ENCODE data around the gene CAPS. TPM values are rescaled to one million over a fixed set of nuclear protein-coding genes. Genes with fewer than 3 reads are reported as not detected.
"Not testable (repeated sequence)": the region's sequence is repeated elsewhere in the genome, so short reads cannot be mapped to it uniquely, and the experiment has no call there.

CAPS gene
- total RNA-seq, 1 donor from 2014 or later, result 4.1 TPM

DNA sequence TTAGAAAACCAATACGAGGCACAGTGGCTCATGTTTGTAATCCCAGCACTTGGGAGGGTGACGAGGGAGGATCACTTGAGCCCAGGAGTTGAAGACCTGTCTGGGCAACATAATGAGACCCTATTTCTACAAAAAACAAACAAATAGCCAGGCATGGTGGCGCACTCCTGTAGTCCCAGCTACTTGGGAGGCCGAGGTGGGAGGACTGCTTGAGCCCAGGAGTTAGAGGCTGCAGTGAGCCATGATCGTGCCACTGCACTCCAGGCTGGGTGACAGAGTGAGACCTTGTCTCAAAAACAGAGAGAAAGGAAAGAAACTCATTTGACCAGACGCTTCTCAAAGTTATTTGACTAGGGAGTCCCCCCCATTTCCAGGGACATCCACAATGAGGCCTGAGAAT is 49.2 kb downstream of the CAPS start:
- DNase-seq; intact Hi-C loops (cut with micrococcal nuclease); ATAC-seq: not testable (repeated sequence)

DNA sequence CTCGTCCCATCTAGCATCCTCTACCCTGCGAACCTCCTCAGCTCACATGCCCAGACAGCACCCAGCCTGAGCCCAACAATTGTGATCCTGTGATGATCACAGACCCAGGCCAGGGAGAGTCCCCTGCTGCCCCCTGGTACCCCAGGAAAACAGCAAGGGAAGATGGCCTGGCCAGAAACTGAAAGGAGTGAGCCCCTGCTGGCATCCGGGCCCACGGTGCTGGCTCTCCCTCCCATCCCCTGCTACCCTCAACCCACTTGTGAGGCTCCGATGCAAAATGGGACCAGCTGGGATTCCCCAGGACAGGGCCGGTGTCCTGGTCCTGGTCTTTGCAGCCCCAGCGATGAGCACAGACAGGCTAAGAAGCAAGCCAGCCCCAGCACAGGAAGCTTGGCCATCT is 49.8 kb downstream of the CAPS start:
- intact Hi-C loops (cut with micrococcal nuclease), result no loop called here
- no peak for DNase-seq
- ATAC-seq, result no peak

DNA sequence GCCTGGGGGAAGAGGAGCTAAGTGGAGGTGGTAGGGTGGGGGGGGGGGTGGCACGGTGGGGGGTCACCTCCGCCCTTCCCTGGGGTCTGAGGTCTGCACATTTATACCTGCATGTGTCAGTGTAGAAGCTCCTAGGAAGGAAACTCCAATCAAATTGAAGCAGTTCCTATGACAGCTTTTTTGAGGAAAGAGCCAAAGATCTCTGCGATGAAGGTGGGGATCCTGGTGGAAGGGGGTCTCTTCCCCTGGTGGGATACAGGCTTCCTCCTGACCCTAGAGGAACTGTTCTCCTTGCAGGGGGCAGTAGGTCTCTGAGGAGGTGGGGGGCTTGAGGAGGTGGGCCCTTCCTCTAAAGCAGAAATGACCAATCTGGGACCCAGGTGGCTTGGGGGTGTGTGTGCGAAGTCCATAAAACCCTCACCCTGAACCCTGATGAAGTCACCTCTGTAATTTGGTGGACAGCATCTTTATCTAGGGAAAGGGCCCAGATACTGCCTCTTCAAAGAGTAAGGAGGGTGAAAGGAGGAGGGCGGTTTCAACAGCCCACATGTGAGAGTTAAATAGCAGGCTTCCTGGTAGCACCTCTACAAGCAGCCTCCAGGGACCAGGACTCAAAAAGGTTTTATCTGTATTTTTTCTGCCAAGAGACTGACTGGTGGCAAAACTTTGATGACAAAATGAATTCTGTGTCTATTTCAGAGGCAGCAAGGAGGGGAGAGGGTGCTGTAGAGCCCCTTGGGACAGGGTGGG is 50.9 kb downstream of the CAPS start:
- no peak for ATAC-seq
- intact Hi-C loops (cut with micrococcal nuclease), result no loop called here
- DNase-seq, result no peak

Other genes starting within 250 kb of the CAPS start
- gene MICOS13, start 233.7 kb upstream of the CAPS start, total RNA-seq, result 167 TPM
- 5.5 TPM for gene HSD11B1L, start 233.2 kb upstream of the CAPS start, total RNA-seq
- gene RPL36, start 224.0 kb upstream of the CAPS start, total RNA-seq, result 401 TPM
- gene LONP1, start 194.1 kb upstream of the CAPS start, total RNA-seq, result 90.7 TPM
- gene CATSPERD, start 193.6 kb upstream of the CAPS start, total RNA-seq, result not detected
- gene PRR22, start 129.5 kb upstream of the CAPS start, total RNA-seq, result 0.84 TPM
- 14.3 TPM for gene DUS3L, start 123.1 kb upstream of the CAPS start, total RNA-seq
- 26.3 TPM for gene NRTN, start 109.2 kb upstream of the CAPS start, total RNA-seq
- gene FUT6, start 74.6 kb upstream of the CAPS start, total RNA-seq, result not detected
- not detected for gene FUT3, start 62.8 kb upstream of the CAPS start, total RNA-seq
- gene FUT5, start 43.7 kb upstream of the CAPS start, total RNA-seq, result not detected
- 558 TPM for gene NDUFA11, start 10.5 kb upstream of the CAPS start, total RNA-seq
- 2.2 TPM for gene VMAC, start 9.4 kb upstream of the CAPS start, total RNA-seq
- 76.6 TPM for gene RANBP3, start 63.9 kb downstream of the CAPS start, total RNA-seq
- 4.8 TPM for gene RFX2, start 196.2 kb downstream of the CAPS start, total RNA-seq
- gene ACSBG2, start 221.4 kb downstream of the CAPS start, total RNA-seq, result not detected